A549 treated with dexamethasone at 1 μM for 4 hours (cell line): Measurements from ENCODE around the gene ZSCAN31. TPM values are rescaled to one million over a fixed set of nuclear protein-coding genes. Genes with fewer than 3 reads are reported as not detected.

ENCODE experiments used
- total RNA-seq: library from RNA; stranded (reverse); fragments of 200-300 nt; extraction: Qiagen RNA extraction; gene quantifications from 5 replicates; pipeline ENCODE4 v1.2.3, GENCODE V29; 2022

The ZSCAN31 gene
- total RNA-seq = 1.2 to 2.8 TPM (median 1.8 TPM) in 5 replicates

DNA sequence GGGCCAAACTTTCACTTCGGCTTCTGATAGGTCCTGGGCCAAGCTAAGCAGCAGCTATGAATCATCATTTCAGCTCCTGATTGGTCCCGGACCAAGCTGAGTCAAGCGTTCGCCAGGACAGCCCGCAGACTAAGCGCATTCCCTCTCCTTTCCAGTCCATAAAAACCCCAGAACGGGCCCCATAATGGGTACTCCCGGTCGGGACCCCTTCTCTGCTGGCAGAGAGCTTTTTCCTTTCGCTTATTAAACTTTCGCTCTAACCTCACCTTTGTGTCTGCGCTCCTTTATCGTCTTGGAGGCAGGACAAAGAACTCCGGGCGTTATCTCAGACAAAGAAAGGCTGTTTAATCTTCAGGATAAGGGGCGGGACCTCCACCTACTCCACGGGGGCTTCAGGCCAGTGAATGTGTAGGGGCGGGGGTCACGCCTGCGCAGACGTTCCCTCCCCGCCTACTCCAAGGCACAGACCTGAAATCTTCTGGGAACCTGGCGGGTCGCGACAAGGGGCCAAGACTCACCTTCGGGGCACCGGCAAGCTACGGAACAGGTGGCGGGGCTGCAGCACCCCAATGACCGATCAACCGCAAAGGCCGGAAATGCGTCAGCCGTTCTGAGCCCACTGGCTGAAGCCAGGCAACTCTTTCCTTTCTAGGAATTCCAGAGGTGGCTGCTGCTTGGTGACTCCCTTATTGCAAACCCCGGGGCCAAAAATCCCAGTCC lies at the start of gene ZSCAN31:
TSS of gene ZSCAN31 (minus strand) at position 585 of the 720 bp plus-strand sequence. CDS start 6,465 bp downstream, outside the sequence.

DNA sequence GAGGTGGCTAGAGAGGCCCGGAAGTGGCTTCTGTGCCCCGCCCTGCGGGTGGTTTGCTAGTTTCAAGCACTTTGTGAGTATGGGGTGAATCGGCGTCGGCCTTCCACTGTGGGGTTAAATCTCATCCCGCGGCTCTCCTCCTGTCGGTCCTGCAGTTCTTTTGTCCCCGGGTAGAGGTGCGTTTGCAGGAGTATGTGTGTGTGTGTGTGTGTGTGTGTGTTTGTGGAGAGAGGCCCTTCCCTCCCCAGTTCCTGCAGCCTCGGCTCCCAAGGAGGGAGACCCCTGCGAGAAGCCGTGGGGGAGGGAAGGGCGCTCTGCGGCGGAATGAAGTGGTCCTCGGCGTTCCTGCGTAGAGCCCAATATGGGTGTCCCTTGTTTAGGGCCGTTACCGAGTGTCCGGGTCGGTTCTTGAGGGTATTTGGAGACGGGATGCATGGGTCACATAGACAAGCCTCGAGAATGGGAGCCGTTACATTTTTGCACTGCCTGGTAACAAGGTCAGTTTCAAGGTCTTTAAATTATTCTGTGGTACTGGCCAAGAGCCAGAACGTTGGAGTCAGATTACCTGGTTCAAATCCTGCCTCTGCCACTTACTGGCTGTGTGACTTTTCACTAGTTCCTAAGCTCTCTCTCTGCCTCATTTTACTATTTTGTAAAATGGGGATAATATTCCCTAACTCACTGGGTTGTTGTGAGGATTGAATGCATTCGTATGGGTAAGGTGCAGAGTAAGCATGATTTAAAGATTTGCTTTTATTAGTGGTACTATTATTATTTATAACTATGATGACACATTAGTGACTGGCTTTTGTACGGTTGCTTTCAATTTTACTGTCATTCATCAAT lies 14.2 kb upstream of the ZSCAN31 start, which contains the start of gene ZKSCAN3:
TSS of gene ZKSCAN3 (plus strand) at position 56 of the 846 bp plus-strand sequence. CDS start 9,640 bp downstream, outside the sequence.

GRCh38 chr6:28281288-28282064 lies 54.5 kb downstream of the ZSCAN31 start, which contains the start of gene PGBD1:
Gene PGBD1 (plus strand): TSS chr6:28281572. CDS start chr6:28283814, 2,242 bp downstream.

Other genes with a start within 250 kb of the ZSCAN31 start
- 3.7 to 4.3 TPM (median 4.0 TPM) in 5 replicates for gene ZSCAN16, start 211.5 kb downstream of the ZSCAN31 start, total RNA-seq
- 3.2 to 6.5 TPM (median 5.2 TPM) in 5 replicates for gene ZKSCAN8, start 194.3 kb downstream of the ZSCAN31 start, total RNA-seq
- 6.2 to 7.1 TPM (median 6.8 TPM) in 5 replicates for gene ZSCAN9, start 110.9 kb downstream of the ZSCAN31 start, total RNA-seq
- gene ZKSCAN4, start 83.9 kb downstream of the ZSCAN31 start, total RNA-seq = 2.1 to 3.0 TPM (median 2.5 TPM) in 5 replicates
- gene NKAPL, start 76.9 kb downstream of the ZSCAN31 start, total RNA-seq = not detected in 5 replicates
- gene ZSCAN26, start 69.0 kb downstream of the ZSCAN31 start, total RNA-seq = 3.9 to 5.4 TPM (median 4.2 TPM) in 5 replicates
- 4.1 to 5.0 TPM (median 4.8 TPM) in 5 replicates for gene PGBD1, start 54.6 kb downstream of the ZSCAN31 start, total RNA-seq
- gene ZKSCAN3, start 13.8 kb upstream of the ZSCAN31 start, total RNA-seq = 1.6 to 2.4 TPM (median 1.9 TPM) in 5 replicates
- 1.3 to 2.2 TPM (median 1.8 TPM) in 5 replicates for gene ZSCAN12, start 63.6 kb upstream of the ZSCAN31 start, total RNA-seq
- not detected in 5 replicates for gene ZSCAN23, start 107.3 kb upstream of the ZSCAN31 start, total RNA-seq
- not detected in 5 replicates for gene GPX6, start 179.6 kb upstream of the ZSCAN31 start, total RNA-seq
- not detected in 5 replicates for gene GPX5, start 189.7 kb upstream of the ZSCAN31 start, total RNA-seq